ENCODE results near the gene NKX1-1.
"Not testable (repeated sequence)": the region's sequence is repeated elsewhere in the genome, so short reads cannot be mapped to it uniquely, and the experiment has no call there.

The NKX1-1 gene

GRCh38 chr4:1406394-1406980, at the start of gene NKX1-1:
TSS of gene NKX1-1 (minus strand) at chr4:1406442. CDS start at chr4:1406442, 0 bp downstream.
- DNase-seq: no peak

DNA sequence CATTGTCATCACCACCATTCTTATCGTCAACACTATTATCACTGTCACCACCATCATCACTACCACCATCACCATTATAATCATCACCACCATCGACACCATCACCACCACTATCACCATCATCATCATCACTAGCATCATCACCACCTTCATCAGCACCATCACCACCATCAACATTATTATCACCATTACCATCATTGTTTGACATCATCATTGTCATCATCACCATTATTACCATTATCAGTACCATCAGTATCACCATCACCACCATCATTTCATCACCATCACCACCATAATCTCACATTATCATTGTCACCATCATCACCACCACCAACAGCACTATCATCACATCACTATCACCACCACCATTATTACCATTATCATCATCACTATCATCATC, 47.5 kb upstream of the NKX1-1 start:
- DNase-seq: no peak

DNA sequence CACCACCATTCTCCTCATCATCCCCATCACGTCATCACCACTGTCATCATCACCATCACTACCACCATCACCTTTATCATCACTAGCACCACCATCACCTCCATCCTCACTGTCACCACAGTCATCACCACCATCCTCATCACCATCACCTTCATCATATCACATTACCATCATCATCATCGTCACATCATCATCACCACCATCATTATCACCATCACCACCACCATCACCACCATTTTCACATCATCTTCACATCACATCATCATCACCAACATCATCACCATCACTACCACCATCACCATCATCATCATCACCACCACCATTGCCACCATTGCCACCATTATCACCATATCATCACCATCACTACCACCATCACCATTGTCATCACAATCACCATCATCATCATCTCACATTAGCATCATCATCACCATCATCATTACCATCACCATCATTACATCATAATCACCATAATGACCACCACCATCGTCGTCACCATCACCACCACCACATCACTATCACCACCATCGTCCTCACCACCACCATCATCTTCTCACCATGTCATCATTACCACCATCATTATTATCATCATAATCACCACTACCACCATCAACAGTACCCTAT, 46.3 kb upstream of the NKX1-1 start:
- DNase-seq: no peak

DNA sequence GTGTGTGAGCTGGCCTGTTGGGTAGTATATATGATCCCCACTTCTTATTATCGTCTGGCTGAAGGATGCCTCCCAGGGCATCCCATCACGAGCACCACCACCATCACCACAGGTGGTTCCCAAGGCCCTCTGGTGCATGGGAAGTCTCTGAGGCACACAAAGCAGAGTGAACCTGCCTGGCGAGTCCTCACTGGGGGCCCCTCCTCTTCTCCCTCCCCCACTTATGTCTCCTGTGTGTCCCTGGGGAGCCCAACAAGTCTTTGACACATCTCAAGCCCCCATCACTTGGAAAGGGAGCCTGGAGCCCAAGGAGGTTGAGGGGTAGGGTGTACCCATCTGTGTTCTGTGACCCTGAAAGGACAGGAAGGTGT, 45.5 kb upstream of the NKX1-1 start:
- DNase-seq: no peak

GRCh38 chr4:1451106-1451751, 45.0 kb upstream of the NKX1-1 start:
- DNase-seq: no peak

GRCh38 chr4:1449833-1450741, 43.8 kb upstream of the NKX1-1 start:
- no peak for DNase-seq

DNA sequence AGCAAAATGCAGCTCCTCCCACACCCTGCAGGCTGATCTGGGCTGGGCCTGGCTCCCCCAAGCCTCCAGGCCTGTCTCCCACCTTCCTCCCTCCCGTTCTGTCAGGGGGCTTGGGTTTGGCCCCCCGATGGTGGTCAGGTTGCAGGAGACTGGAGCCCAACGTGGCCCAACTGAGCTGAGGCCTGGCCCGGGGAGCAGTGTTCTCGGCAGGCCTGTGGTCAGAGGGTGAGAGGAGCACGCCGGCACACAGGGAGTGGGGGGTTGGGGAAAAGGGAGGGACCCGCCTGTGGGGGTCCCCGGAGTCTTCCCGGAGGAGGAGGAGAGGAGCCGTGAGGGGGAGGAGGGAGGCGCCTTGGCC, 43.2 kb upstream of the NKX1-1 start:
- no peak for DNase-seq

DNA sequence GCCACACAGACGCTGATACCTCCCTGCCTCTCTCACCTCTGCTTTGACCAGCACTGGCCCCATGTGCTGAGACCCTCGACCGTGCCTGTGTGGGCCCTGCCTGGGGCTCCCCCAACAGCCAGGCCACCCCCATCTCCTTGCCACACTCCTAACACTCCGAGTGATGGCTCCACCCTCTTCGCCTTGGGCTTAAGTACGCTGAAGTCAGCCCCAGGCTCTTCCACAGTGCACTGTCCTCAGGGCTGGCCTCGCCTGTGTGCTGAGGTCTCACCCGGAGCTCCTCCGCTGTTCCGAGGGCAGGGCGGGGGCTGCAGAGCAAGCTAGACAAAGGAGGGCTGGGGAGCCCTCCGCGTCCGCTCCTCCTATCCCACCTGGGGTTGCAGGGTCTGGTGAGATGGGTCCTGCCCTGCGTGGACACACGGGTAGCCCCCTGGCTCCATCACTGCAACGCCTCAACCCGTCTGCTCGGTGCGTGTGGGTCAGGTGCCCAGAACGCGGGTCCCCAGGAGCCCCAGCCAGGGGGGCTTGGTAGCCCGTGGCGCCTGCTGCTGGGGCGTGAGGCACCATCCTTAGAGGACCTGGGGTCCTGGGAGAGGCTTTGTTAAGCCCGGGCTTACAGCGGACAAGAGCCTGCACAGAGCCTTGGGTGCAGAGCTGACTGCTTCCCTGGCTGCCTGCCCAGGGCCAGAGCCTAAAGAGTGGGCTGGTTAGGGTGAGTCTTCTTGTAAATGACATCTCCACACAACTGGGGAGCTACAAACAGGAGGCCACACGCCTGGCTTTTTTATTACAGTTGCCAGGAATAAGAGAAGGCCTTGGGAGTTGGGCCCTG, 42.6 kb upstream of the NKX1-1 start:
- DNase-seq: no peak

- no peak for DNase-seq
Measured at GRCh38 chr4:1447676-1448588, 41.7 kb upstream of the NKX1-1 start.

GRCh38 chr4:1446502-1447386, 40.5 kb upstream of the NKX1-1 start:
- DNase-seq: no peak

DNA sequence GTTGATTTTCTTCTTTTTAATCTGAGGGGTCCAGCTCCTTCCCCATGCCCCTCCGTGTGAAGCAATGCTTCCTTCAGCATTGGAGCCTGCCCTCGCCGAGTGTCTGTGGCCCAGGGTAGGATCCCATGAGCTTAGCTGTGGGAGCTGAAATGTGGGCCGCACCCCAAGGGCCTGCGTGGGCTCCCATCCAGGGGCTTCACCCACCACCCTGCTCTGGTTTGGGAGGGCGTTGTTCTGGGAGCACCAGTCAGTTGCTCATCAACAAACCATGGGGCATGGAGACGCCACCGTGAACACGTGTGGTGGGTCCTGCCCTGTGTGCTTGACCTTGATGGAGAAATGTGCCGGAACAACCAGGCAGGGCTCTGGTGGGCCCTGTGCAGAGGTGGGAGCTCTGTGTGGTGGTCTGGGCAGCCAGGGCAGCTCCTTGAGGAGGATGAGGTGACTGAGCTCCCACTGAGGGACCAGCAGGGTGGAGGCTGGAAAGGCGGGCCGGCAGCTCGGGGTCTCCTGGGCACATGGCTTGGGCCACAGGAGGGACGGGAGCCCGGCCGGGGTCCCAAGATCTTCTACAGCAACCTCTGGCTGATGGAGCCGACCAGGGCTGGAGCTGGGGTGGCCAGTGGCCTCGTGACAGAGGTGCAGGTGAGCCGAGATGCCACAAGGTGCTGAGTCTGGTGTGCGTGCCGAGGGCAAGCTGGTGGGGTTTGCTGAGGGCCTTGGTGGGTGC, 39.6 kb upstream of the NKX1-1 start:
- no peak for DNase-seq

- not testable (repeated sequence) for DNase-seq
Measured at GRCh38 chr4:1443688-1444172, 37.5 kb upstream of the NKX1-1 start.

DNA sequence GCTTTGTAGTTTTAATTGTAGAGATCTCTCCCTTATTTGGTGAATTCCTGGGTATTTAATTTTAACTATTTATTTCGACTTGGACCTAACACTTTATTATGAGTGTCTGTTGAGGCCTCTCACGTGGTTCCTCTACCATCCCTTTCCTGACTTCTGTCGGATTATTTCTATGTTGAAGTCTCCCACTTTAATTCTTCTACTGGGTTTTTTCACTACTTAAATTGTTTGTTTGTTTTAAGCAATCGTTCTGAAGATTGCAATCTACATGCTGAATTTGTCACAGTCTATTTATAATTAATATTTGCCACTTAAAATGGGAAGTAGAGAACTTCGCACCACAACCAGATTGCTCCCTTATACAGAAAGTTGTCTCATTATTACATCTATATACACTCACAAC, 20.8 kb upstream of the NKX1-1 start:
- no peak for DNase-seq

GRCh38 chr4:1421657-1422056, 15.4 kb upstream of the NKX1-1 start:
- DNase-seq: no peak

- no peak for DNase-seq
Measured at GRCh38 chr4:1419708-1420107, 13.5 kb upstream of the NKX1-1 start.

- no peak for DNase-seq
Measured at GRCh38 chr4:1418494-1419285, 12.4 kb upstream of the NKX1-1 start.

GRCh38 chr4:1417522-1418390, 11.5 kb upstream of the NKX1-1 start:
- DNase-seq: no peak

GRCh38 chr4:1416948-1417260, 10.7 kb upstream of the NKX1-1 start:
- no peak for DNase-seq
